ENCODE data around the gene AGO1.
"Not testable (repeated sequence)": the region's sequence is repeated elsewhere in the genome, so short reads cannot be mapped to it uniquely, and the experiment has no call there.

AGO1 gene

DNA sequence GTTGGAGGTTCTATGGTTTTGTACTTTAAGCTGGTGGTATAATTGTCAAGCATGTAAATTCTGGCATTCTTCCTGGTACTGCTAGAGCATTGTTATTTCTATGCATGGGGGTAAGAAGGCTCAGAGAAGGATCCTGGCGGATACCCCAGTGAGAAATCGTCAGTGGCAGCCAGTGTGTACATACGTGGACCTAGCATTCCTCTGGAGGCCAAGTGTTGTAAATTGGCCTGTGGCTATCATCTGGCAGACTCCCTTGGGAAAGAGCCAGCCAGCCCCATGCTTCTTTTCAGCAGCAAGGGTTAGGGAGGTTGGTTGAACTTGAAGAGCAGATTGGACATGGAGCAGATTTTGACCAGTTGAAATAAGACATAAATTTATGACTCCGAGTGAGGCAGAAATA lies 42.7 kb downstream of the AGO1 start:
- no peak for DNase-seq

DNA sequence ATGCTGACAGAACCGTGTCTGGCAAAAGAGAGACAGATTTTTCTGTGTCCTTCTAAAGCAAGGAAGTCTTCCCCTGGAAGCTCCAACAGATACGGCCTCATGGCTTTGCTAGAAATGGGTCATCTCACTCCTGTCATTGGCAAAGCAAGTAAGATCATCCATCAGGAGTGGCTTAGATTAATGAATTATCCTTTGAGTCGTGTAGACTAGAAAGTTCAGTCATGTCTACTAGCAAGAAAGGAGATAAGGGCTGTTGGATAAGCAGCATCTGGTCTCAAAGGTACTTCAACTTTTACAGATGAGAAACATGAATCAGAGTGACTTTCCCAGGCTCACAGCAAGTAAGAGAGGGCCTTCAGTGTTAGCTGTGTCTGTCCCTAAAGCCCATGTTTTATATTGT lies 44.5 kb downstream of the AGO1 start:
- no peak for DNase-seq

DNA sequence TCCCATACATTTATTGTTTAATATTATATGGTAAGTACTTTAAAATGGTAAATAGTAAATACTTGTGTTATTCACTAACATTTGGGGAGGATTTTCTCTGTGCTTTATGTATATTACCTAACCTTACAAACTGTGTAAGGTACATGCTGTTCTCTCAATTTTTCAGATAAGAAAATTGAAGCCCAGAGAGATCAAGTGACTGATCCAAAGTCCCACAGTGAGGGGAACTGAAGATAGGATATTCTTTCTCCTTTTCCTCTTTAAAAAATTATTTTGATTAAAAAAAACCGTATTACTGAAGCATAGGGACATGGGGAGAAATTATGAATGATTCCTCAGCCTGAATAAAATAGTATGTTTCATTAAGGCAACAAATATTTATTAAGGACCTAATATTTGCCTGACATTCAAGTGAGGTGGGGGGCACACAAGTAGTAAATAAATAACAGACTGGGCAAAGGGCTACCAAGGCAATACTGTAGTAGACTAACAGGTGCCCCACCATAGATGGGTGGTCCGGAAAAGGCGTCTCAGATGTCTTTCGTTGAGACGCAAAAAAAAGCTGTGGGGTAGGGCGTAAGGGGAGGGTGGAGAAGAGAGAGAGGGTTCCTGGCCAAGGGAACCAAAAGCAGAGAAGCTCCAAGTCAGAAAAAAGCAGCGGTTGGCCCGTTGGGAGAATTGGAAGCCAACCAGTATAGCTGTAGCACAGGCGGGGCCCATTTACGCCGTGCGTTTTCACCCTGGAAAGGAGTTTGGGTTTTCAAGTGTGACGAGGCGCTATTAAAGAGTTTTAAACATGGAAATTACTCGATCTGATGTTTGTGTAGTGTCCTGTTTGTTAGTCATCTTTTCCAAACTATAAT lies 47.0 kb downstream of the AGO1 start:
- DNase-seq, result peak; percentile 30 to 39

DNA sequence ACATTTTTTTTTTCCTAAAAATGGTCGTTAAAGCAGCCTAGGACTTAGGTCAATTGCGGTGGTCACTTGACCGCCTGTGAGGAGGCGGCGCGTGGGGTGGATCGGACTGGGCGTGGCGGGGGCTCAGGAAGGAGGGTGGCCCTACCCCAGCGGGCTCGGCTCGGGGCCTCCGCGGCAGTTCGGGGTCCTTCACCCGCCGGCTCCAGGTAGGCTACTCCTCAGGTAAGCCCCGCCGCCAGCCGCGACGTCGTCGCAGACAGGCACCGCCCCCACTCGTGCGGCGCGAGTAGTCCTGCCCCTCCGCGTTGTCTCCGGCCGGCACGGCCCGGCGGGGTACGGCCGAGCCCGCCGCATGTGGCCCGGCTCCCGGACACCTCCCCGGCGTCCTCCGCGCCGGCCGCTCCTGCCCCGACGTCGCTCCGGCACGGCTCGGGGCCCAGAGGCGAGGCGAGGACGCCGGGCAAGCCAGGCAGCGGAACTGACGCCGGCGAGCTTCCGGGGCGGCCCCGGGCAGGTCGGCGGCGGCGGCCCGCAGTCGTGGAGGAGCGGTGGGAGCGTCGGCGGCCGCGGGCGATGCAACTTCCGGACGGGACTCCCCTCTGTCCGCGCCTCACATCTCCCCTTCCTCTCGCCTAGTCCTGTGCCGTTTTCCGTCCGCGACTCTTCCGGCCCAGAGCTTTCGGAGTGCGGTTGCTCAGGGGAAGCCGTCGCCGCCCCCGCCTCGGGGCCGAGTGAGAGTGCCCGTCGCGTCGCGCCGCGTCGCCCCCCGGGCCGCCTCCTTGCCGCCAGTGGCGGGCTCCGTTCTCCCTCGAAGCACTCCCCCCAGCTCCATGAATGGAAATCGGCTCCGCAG lies 47.8 kb downstream of the AGO1 start, which contains the start of gene AGO3:
Gene AGO3, plus strand, starts transcription at position 513 of the 853 bp plus-strand sequence. Its CDS starts 322 bp downstream, at position 835.
- DNase-seq, result peak; percentile 87 to 90

DNA sequence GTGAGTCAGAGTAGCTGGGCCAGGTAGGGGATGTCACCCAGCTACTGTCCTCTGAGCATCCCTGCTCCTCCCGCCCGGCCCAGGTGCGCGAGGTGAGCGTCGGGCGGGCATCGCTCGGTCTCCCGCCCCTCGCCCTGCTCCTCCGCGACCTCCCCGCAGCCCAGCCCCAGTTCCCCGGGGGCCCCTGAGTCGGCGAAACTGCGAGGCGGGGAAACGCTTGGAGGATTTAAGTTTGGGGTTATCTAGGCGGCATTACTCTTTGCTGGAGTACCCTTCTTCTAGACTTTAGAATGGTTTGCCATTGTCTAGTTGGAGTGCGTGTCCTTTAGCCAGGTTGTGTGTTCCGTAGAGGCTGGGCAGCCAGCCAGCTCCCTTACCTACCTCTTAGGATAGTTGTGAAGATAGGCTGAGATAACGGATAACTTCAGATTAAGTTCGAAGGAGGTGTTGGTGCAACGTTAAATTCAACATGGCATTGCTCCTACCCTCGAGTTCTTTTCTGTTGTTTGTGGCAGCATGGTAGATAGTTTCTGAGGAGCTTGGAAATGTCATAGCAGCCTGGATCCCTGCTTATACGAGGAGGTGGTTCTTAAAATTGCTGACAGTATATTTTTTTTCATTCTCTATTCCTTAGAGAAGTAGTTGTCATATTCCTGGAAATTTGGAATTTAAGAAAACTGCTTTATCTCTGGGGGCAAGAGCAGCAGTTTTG lies 48.6 kb downstream of the AGO1 start:
- peak in 1 of 2 experiments; percentile 34 for DNase-seq

DNA sequence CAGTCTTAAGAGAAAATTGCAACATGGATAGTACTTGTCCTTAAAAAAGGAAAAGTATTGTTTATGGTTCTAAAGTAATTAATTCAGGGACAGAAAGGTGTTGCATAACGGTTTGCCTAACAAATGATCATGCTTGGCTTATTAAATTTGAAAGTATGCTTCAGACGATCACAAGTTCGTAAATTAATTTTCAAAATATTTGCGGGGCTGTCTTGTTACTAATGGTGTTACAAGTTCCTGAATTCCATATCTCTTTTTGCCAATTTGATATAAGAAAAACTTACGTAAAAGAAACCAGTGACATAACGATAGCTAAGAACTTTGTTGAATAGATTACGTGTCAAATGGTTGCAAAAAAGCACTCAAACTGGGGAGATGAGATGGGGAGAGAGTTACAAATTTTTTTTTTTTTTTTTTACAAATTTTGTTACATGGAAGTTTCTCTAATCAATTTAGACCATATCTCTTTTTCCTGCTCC lies 49.2 kb downstream of the AGO1 start:
- no peak for DNase-seq

DNA sequence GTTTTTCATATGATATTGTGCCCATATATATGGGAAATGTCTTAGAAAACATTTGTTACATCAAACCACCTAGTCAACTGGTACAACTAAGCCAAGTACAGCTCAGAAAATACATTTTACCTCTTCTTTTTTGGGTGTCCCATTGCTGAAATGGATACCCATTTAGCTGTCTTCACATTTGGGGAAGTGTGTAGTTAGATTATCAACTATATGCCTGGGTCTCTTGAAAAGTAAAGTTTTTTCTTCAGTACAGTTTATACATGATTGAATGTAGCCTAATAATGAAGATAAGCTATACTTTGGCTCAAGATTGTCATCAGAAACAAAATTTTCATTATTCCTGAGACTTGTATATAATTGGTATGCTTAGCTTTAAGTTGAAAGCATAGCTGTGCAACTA lies 49.9 kb downstream of the AGO1 start:
- DNase-seq, result no peak

DNA sequence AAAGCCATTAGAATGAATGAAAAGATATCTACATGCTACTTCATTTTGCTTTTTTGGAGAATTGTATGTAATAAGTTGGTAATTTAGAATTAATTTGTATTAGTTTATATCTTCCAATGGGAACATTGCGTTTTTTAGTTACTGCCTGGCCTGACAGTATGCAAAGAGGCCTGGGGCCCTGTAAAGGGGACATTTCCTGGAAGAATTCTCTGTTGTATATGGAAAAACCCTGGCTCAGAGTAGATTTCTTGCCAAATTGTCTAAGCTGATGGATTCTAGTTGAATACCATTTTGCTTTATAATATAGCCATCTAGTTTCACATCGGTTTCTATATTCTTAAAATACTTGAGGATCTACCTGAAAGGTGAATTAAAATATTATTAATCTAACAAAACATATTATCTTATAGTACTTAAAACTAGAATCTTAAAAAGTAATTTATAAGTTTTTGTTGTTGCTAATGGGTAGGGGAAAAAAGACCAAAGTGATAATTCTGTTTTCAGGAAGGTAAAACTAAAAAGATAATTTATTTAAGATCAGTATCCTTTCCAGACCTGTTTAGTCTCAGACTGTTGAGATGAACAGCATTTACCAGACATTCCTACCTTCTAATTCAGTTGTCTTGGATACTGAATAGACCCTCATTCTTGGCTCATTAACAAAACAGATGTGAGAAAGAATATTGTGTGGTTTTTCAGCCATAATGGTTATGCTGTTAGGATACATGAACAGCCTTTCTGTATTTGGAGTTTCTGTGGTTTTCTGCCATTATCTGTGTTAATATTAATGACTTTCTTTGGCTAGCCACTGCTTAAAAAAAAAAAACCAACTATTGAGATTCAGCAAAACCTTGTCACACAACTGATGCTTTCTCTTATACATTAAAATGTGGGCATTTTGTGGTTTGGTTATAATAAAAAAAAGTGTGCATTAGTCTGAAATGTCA lies 52.7 kb downstream of the AGO1 start:
- no peak for DNase-seq

DNA sequence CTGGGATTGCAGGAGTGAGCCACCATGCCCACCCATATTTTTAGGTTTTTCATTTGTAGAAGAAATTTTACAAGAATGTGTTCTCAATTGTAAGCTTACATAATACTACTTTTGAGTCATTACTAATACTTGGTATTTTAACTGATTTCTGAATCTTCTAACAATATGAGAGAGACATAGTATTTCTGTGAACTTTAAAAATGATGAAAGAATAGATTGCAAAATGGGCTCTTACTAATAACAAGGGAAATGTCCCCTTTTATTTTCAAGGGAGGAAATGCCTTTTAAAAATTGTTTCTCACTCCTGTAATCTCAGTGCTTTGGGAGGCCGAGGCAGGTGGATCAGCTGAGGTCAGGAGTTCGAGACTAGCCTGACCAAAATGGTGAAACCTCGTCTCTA lies 53.8 kb downstream of the AGO1 start:
- DNase-seq, result no peak

DNA sequence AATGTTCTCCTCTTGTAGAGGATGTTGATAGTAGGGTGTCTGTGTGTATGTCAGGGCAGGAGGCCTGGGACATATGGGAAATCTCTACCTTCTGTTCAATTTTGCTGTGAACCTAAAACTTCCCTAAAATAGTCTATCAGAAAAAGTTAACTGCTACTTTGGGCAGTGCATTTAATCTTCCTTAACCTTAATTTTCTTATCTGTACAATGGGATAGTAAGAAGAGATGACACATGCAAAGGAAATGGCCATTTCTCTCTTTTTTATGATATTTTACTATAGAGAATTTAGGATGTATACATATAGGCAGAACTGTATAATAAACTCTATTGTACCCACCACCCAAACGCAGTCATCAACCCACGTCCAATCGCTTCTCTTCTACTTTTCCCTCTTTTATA lies 56.5 kb downstream of the AGO1 start:
- DNase-seq, result no peak

DNA sequence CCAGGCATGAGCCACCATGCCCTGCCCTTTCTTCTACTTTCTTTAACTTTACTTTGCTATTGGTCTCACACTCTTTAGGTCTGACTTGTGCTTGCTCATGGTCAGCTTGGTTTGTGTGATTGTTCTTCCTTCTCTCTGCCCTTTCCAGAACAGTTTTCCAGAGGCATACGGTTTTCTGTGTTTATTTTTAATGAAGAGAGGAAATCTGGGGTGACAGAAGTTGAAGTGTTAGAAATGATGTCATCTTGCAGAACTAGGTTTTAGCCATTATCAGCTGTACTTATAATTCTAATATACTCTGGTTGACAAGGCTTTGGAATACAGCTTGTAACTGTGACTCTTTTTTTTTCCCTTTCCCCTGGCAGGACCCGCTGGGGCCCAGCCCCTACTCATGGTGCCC lies 62.3 kb downstream of the AGO1 start:
- no peak for DNase-seq

DNA sequence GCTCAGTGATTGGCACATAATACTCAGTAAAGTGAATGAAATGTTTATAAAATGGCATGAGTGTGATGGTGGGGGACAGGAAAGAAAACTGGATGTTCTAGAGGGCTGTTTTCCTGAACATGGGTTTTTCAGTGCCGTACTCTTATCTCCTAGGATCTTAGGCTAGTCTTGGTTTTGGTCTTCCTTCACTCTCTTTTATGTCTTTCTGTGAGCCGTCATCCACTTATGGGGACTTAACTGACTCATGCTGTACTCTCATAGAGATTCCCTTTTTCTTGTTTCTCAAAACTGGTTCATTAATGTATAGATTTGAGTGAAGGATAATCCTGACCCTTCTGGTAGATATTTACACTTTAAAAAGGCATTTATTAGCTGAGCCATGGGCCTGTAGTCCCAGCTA lies 64.5 kb downstream of the AGO1 start:
- no peak for DNase-seq

DNA sequence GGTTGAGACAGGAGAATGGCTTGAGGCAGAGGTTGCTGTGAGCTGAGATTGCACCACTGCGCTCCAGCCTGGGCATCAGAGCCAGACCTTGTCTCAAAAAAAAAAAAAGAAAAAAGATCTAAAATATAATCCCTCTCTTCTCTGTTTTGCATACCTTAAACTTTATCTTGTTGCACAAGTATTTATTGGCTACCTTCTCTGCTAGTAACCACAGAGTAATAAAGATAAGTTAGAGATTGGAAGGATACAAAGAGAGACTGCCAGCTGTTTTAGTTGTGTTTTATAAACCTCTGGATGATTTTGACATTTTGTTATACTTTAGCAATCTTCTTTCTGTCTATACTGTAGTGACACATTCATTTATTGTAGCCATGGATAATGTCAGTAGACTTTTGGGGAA lies 75.5 kb downstream of the AGO1 start:
- DNase-seq, result no peak

DNA sequence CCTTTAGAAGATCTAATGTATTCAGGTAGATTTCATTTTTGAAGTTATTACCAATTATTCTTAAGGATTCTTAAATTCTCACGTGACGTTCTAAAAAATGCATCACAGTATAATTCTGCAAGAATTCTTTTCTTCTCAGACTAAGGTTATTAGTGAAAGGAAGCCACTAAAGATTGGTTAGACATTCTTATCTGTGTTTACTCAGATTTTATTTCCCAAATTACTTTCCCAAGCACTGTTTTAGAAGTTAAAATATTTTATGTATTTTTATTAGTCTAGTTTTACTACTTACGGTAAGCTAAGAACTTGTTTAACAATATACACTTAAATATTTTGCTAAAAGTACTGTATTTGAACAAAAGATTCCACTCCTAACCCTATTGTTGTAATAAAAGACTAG lies 76.3 kb downstream of the AGO1 start:
- DNase-seq, result no peak

DNA sequence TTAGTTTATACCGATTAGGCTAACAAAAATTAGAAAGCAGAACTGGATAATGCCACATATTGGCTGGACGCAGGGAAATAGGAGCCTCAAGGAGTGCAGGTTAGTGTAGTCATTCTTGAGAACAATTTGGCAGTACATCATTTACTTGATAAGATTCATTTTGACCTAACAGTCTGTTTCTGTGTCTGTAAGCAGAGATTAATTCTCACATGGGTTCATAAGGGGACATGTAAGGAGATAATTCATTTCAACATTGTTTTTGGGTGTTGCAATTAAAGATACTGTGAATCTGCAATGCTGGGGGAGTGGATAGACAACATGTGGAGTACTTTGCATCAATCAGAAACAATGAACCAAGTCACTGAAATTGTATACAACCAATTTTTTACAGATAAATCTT lies 79.9 kb downstream of the AGO1 start:
- DNase-seq, result no peak

DNA sequence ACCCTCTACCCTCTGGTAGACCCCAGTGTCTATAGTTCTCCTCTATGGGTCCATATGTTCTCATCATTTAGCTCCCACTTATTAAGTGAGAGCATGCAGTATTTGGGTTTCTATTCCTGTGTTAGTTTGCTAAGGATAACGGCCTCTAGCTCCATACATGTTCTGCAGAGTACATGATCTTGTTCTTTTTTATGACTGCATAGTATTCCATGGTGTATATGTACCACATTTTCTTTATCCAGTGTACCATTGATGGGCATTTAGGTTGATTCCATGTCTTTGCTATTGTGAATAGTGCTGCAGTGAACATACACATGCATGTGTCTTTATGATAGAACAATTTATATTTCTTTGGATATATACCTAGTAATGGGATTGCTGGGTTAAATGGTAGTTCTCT lies 81.3 kb downstream of the AGO1 start:
- DNase-seq, result not testable (repeated sequence)

DNA sequence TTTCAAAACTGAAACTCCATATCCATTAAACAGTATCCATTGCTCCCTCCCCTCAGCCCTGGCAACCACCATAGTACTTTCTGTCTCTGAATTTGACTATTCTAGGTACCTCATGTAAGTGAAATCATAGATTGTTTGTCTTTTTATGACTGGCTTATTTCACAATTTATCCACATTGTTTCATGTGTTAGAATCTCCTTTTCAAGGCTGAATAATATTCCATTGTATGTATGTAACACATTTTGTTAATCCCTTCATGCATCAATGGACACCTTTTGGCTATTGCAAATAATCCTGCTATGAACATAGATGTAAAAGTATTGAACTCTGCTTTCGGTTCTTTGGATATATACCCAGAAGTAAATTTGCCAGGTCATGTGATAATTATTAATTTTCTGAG lies 85.4 kb downstream of the AGO1 start:
- no peak for DNase-seq

DNA sequence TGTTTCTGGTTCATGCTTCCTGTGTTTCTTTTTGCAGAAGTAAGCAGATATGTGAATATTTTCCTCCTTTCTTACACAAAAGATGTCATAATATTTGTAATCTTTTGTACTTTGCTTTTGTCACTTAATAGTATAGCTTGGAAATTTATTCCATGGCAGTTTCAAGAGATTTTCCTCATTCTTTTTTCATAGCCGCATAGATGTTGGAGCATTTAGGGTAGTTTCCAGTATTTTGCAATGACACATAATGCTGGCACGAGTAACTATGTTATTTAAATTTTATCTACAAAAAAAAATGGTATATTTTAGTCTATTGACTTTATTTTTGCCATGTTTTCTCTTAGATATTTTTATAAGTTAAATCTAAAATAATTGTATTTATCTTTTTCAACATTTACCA lies 88.6 kb downstream of the AGO1 start:
- DNase-seq, result no peak

DNA sequence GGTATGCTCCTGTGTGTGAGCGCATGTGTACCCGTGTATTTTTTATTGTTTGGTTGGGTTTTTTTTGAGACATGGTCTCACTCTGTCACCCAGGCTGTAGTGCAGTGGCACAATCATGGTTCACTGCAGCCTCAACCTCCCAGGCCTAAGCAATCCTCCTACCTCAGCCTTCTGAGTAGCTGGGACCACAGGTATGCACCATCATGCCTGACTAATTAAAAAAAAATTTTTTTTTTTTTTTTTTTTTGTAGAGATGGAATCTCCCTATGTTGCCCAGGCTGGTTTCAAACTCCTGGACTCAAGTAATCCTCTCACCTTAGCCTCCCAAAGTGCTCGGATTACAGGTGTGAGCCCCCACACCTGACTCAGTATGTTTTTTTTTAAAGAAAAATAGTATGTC lies 89.6 kb downstream of the AGO1 start:
- DNase-seq, result not testable (repeated sequence)

DNA sequence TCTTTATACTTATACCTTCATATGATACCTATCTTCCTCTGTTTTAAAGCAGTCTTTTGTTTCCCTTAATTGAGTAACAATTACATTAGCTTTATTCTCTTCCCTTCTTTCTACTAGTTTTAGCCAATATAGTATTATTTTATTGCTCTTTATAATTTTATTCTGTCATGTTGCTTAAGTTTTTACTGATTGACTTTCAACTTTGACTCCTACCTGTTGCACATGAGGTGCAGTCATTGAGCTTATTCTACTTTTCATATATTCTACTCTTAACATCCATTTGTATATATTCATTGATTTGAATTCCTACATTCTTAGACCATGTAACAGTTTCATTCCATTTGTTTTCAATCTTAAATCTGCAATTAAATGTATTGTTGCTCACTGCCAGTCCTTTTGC lies 97.1 kb downstream of the AGO1 start:
- no peak for DNase-seq

Measured in activated CD4-positive, alpha-beta T cell treated with anti-CD3 and anti-CD28 coated beads, Interleukin-2, amount 50 U/mL, for 48 hours (primary cell).